Urothelium cell line (cell line): ENCODE measurements around the gene YLPM1.
"Not testable (repeated sequence)": the region's sequence is repeated elsewhere in the genome, so short reads cannot be mapped to it uniquely, and the experiment has no call there.

Experiments used
- DNase-seq: peaks from one replicate; pipeline ENCODE4 v3.0.0; 2011; ENCODE audit warnings: low spot score, mixed read lengths
- FAIRE-seq: peaks from 2 replicates; lab custom pipeline; 2011; peaks lifted over from hg19 to GRCh38; lab: Jason Lieb, UNC

The YLPM1 gene

GRCh38 chr14:74762917-74763802 lies at the start of gene YLPM1:
YLPM1 (plus strand) TSS chr14:74763316; CDS start chr14:74763490, 174 bp downstream.
- FAIRE-seq (peak; percentile 9), DNase-seq (peak; percentile 98)

DNA sequence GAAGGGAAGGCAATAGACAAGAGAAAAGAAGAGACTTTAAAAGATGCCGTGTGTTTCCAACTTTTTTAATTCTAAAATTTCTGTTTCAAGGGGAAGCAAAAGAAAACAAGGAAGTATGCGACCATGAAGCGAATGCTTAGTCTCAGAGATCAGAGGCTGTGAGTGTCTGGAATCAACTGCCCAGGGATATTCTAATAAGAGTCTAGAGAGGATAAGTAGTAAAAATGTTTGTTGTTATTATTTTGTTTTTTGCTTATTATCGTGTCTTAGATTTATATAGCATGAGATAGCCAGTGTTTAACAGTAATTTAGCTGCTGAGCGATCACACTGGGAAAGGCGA lies 49.8 kb upstream of the YLPM1 start:
- FAIRE-seq (no peak), DNase-seq (no peak)

DNA sequence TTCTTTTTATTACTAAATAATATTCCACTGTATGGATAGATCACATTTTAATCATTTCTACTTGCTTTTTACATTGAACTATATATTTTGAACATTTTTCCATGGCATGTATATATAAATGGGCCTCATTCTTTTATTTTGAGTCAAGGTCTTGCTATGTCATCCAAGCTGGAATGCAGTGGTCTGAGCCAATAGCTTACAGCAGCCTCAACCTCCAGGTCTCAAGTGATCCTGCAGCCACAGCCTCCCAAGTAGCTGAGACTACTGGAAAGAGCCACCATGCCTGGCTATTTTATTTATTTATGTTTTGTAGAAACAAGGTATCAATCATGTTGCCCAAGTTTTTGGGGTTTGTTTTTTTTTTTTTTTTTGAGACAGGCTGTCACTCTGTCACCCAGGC lies 42.6 kb upstream of the YLPM1 start:
- no peak for DNase-seq
- FAIRE-seq: no peak

DNA sequence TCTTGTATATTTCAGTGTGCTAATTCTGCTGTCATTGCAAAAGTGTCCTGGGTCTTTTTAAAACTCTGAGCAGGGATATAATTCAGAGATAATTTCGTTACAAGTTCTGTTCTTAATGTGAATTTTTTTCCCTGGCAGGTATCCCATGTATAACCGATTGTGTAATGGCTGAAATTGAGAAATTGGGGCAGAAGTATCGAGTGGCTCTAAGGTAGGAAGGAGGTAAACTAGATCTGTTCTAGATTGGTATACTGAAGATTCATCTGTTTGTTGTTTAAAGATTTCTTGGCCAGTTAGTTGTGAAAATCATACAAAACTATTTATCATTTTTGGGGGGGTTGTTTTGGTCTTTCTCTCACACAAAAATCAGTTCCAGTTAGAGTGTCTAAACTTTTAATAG lies 40.0 kb upstream of the YLPM1 start:
- FAIRE-seq: no peak

DNA sequence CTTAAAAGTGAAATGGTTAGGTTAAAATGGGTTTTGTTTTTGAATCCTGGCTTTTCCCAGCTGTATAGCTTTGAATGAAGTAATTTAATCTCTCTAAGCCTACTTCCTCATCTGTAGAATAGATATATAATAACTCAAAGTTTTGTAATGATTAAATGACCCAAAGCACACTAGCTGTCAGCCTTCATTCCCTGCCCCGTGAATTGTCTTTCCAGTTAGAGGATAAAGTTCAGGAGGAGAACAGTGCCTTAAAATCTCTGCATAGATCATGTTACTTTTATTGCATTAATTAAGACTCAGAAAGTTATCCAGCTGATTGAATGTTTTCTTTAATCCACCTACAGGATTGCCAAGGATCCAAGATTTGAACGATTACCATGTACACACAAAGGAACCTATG lies 30.7 kb upstream of the YLPM1 start:
- FAIRE-seq: no peak
- DNase-seq: no peak

More for the DNA sequence above, 40.0 kb upstream of the YLPM1 start:
- DNase-seq: no peak

GRCh38 chr14:74733221-74733620 lies 29.9 kb upstream of the YLPM1 start:
- DNase-seq: no peak
- FAIRE-seq: no peak

GRCh38 chr14:74735125-74735524 lies 28.0 kb upstream of the YLPM1 start:
- no peak for FAIRE-seq

DNA sequence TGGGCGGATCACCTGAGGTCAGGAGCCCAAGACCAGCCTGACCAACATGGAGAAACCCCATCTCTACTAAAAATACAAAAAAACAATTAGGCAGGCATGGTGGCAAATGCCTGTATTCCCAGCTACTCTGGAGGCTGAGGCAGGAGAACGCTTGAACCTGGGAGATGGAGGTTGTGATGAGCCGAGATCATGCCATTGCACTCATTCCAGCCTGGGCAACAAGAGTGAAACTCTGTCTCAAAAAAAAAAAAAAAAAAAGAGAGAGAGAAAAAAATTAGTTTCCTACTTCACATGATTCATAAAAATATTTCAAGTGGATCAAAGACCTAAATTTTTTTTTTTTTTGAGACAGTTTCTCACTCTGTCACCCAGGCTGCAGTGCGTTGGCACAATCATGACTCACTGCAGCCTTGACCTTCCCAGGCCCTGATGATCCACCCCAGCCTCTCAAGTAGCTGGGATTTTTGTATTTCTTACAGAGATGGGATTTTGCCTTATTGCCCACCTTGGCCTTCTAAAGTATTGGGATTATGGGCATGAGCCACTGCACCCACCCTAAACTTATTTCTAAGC lies 25.3 kb upstream of the YLPM1 start:
- DNase-seq: no peak
- FAIRE-seq: no peak

More at GRCh38 chr14:74735125-74735524, 28.0 kb upstream of the YLPM1 start:
- DNase-seq: no peak

DNA sequence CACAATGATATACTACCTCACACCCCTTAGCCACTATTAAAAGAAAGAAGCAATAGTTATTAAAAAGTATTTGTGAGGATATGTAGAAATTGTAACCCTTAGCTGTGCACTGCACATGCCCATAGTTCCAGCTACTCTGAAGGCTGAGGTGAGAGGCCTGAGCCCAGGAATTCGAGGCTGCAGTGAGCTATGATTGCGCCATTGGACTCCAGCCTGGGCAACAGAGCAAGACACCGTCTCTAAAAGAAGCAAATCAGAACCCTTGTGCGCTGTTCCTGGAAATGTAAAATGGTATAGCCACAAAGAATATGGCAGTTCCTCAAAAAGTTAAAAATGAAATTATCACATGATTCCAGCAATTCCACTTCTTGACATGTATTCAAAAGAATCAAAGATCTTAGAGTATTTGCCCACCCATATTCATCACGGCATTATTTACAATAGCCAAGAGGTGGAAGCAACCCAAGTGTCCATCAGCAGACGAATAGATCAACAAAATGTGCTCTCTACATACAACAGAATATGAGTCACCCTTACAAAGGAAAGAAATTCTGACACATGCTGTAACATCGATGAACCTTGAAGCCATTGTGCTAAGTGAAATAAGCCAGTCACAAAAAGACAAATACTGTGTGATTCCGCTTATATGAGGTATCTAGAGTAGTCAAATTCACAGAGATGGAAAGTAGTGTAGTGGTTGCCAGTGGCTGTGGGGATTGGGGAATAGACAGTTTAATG lies 23.7 kb upstream of the YLPM1 start:
- no peak for DNase-seq
- no peak for FAIRE-seq

DNA sequence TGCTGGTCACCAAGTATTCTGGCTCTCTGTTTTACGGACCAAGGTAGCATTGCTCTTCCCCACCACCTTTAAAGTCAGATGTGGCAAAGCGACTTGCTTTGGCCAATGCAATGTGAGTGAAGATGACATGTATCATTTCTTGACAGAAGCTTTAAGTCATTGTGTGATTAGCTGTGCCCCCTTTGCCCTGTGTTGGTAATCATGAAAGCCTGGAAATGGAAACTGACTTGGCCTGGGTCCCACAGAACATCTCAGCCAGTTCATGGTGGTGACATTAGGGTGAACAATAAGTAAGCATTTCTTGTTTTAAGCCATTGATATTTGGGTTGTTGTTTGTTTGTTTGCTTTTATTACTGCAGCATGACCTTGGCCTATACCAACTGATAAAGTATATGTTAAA lies 15.9 kb upstream of the YLPM1 start:
- FAIRE-seq: no peak

DNA sequence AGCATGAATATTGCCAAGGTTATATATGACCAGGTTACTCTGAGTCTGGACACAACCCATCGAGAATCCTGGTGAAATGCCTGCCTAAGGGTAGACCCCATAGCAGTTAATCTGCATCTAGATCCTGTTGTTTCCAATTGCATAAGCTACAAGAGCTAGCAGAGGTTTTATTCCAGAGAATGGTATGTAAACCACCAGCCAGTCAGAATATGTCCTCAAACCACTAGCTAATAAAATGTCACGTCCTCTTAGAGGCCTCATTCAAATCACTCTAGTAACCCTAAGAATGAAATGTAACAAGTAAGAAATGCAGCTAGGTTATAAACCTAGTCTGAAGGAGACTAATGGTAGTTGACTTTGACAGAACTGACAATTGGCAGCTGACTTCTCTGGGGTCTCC lies 9.0 kb upstream of the YLPM1 start:
- no peak for FAIRE-seq
- no peak for DNase-seq

More for the DNA sequence above, 15.9 kb upstream of the YLPM1 start:
- no peak for DNase-seq

DNA sequence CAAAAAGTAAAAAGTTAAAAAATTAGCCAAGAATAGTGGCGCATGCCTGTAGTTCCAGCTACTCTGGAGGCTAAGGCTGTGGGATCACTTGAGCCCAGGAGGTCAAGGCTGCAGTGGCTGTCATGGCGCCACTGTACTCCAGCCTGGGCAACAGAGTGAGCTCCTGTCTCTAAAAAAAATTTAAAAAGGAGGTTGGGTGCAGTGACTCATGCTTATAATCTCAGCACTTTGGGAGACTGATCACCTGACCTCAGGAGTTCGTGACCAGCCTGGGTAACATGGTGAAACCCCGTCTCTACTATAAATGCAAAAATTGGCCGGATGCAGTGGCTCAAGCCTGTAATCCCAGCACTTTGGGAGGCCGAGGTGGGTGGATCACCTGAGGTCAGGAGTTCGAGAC lies 8.2 kb upstream of the YLPM1 start:
- FAIRE-seq (no peak), DNase-seq (no peak)

- FAIRE-seq: no peak
- DNase-seq: no peak
Observed at GRCh38 chr14:74756326-74756725, 6.8 kb upstream of the YLPM1 start.

- not testable (repeated sequence) for DNase-seq, FAIRE-seq
Observed at GRCh38 chr14:74758505-74758904, 4.6 kb upstream of the YLPM1 start.

- DNase-seq (peak; percentile 23), FAIRE-seq (no peak)
Observed at GRCh38 chr14:74763803-74764531, 851 bp downstream of the YLPM1 start.

- no peak for FAIRE-seq
Observed at GRCh38 chr14:74765721-74766120, 2.6 kb downstream of the YLPM1 start.

DNA sequence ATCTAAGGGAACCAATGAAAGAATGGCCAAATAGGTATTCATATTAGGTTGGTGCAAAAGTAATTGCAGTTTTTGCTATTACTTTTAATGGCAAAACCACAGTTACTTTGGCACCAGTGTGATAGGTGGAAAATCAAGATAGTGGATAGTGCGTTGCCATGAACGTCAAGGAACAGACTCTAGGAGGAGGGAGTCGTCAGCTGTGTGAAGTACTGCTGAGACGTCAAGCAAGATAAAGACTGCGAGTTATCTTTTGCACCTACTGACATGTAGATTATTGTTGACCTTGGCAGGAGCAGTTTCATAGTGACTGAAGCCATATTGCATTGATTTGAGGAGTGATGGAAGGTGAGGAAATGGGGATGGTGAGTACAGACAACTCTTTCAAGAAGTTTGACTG lies 8.3 kb downstream of the YLPM1 start:
- no peak for FAIRE-seq
- no peak for DNase-seq

More at GRCh38 chr14:74765721-74766120, 2.6 kb downstream of the YLPM1 start:
- no peak for DNase-seq

DNA sequence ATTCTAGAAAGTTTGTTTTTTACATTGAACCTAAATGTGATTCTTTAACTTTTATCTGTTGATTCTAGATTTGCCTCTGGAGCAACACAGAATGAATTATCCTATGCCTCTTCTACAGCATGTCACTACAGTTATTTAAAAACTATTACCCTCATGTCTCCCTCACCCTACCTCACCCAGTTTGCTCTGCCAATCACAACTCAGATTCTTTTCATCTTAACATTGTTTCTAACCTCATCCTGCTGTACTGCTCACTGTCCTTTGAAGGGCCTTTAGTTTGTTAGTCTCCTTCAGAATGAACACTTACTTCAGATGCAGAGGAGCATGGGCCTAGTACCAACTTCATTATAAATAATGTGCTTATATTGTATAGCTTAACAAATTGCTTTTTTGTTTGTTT lies 21.5 kb downstream of the YLPM1 start:
- FAIRE-seq: no peak
- no peak for DNase-seq

DNA sequence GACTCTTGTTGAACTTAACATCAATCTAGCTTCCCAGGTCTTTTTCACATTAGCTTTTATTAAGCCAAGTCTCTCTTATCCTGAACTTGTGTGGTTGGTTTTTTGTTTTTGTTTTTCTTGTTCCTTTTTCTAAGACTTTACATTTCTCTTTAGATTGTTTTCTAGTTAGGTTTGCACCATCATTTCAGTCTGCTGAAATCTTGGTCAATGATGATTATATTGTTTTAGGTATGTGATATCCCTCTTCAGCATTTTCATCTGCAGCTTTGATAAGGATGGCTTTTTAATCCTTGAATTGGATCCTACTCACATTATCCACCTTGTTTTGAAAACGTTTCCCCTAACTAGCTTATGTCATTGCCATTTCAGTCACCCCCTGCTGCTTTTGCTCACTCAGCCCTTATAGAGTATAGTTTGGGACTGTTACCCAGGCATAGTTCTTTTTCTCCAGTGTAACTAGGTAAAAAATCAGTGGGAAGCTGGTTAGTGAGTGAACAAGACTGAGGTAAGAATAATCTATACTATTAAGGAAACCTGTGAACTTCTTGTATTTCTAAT lies 22.0 kb downstream of the YLPM1 start:
- DNase-seq: no peak
- no peak for FAIRE-seq

DNA sequence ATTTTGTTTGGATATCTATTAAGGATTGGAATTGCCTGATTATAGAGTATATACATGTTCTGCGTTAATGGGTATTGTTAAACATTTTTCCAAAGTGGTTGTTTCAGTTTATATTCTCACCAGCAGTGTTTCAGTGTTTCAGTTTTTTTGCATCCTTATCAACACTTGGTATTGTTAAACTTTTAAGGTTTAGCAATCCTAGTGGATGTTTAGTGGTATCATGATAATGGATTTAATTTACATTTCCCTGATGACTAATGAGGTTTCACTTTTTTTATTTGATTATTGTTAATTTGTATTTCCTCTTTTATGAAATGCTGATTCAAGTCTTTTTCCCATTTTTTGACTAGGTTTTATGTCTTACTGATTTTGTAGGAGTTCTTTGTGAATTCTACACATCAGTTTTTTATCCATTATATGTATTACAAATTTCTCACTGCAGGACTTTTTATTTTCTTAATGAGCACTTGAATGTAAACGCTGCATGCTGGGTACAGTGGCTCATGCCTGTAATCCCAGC lies 23.7 kb downstream of the YLPM1 start:
- no peak for FAIRE-seq

More for the DNA sequence above, 23.7 kb downstream of the YLPM1 start:
- no peak for DNase-seq
